GM21423 (cell line): ENCODE results near the gene PCDH9.

ENCODE experiments used
- ATAC-seq: cut with Tn5 transposase; IDR thresholded peaks from one replicate; pipeline ENCODE4 v1.9.1; 2021; ENCODE audit warnings: mild to moderate bottlenecking, moderate library complexity; ENCODE audit not compliant: unreplicated experiment

The PCDH9 gene

DNA sequence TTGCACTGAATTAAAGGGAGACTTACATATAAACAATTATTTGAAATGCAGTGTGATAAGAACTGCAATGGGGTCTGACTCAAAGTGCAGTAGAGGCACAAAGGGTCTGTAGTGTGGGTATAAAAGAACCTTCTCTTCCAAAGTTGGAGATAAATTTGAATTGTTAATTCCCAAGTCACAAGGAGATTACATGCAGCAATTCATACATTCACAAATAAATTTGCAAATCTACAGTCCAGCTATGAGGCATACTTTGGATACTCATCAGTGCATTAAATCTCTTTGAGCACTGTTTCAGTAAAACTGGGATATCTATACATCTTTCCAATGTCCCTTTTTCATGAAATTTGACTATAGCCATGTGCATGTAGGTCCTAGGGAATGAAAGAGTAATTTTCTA, 799.4 kb downstream of the PCDH9 start:
- no peak for ATAC-seq

DNA sequence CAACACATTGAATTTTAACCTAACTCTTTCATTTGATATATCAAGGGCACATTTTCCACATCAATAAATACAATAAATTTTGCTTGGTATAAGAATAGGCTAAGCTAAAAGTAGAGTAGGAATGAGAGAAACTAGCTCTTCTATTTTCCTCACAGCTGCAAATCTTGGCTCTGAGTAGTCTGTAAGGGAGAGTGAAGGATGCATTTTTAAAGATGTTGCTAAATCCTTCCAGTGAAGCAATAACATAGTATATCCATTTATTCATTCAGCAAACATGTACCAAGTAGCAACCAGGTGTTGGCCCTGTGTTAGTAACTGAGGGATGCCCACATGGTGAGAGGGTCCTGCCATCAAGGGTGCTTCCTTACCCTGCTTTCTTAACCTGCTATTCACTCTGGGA, 799.9 kb downstream of the PCDH9 start:
- ATAC-seq: no peak

GRCh38 chr13:66429156-66429555, 801.0 kb downstream of the PCDH9 start:
- ATAC-seq: no peak

GRCh38 chr13:66427458-66427861, 802.7 kb downstream of the PCDH9 start:
- no peak for ATAC-seq

DNA sequence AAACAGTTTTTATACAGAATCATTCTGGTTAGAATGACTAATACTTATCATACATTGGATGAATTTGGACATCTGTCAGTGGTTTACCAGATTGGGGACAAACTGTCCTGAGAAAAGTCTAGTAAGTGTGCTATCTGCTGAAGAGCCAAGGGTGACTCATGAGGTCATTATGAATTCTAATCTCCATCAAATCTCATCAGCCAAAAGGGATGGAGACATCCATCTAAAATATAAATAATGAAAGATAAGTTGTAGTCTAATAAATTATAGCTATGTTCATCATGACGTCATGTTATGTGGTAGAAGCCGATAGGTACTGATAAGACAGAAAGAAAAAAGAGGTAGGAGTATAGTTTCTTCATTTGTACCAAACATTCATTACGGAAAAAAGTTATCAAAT, 804.4 kb downstream of the PCDH9 start:
- ATAC-seq: no peak

DNA sequence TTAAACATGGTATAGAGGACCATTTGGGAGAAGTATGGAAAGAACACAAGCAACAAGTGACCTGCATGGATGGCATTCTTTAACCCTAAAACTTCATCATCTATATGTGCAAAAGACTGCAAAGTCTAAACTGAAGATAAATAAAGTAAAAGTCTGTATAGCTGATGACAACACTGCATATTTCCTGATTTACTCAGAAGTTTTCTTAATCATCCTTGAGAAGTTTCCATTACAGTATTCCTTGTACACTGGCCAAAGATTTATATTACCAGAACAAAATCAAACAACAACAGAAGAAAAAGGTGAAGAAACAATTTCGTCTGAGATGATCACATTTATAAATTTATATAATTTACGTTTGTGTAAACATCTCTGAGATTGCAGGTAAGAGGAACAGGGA, 805.7 kb downstream of the PCDH9 start:
- ATAC-seq: no peak

- ATAC-seq: no peak
Observed at GRCh38 chr13:66415444-66415843, 814.7 kb downstream of the PCDH9 start.

GRCh38 chr13:66414066-66414800, 815.9 kb downstream of the PCDH9 start:
- no peak for ATAC-seq

- no peak for ATAC-seq
Observed at GRCh38 chr13:66410314-66410713, 819.8 kb downstream of the PCDH9 start.

DNA sequence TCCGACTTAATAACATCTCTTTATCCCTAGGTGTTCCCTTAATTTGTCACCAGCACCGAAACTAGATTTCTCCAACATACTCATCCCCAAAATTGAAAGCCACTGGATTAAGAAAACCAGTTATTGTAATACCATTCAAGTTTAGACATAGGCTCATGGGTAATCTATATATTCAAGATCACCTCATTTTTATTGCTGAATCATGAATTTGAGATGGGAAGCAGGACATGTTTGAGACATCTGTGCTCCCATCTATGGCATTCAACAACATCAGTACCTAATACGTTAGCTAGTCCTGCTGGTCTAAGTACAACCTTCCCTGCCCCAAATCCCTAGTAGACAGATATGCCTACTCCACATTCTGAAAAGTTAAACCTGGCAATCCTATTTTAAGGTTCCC, 820.6 kb downstream of the PCDH9 start:
- ATAC-seq: no peak

DNA sequence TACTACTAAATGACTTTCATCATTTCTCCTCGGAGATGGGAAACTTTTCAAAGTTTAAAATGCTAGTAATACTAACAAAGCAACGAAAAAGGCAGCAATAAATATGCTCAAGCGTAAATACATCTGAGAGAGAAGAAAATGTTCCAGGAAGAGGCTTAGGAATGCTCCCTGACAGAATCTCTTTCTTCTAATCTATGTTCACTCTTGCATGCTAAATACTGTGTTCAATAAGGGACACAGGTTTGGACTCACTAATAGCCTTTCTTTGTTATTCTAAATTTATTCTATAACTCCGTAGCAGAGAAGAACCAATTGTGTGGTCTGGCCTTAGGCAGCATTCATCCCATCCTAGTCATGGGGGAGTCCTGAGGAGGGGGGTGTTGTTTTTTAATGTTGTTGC, 823.0 kb downstream of the PCDH9 start:
- no peak for ATAC-seq

GRCh38 chr13:66405908-66406802, 824.0 kb downstream of the PCDH9 start:
- no peak for ATAC-seq

DNA sequence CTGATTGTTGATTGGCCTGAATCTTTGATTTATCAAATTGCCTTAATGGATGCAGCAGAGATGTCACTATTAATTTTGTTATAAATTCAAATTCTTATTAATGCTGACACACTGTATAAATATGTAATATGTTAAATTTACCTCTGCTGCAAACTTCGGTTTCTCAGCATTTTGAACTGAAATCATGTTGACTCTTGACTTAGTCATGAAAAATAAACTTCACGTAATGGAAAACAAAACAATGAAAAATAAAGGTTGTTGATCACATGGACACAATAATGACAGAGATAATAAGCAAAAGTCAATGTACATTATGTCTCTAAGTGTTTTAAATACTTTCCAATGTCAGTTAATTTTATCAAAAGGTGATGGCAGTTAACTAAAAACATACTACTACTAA, 827.6 kb downstream of the PCDH9 start:
- ATAC-seq: no peak

GRCh38 chr13:66402066-66402465, 828.1 kb downstream of the PCDH9 start:
- no peak for ATAC-seq

DNA sequence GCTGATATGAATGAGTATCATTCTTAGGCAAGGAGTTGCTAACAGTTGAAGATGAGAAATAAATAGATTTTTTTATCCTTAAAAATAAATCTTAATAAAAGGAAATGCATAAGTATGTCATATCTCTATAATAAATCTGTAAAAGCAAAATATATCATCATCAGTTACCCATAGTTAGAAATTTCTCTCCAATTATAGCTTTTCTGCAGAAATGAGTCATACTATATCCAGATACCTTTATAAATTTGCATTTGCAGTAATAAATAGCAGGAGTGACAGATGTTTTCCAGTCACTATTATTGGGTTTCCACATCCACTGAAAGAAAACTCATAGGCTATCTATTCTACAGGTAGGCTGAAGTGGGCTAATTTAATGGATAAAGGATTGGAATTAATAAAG, 829.8 kb downstream of the PCDH9 start:
- ATAC-seq: no peak

DNA sequence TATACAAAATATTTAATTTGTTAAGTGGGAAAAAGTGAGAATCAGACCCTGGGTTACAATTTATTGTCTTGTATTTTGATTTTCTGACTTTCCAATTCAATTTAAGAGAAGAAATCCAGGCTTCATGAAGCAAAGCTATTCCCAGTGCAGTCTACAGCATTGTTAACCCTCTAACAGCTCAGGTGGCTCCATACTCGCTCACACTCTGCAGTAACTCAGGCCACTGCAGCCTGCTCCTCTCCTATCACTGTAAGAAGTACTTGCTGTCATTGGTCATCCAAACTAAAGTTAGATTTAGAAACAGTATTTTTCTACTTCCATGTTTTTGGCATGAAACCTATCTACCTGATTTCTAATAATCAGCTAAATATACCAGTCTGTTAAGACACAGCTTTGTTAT, 830.3 kb downstream of the PCDH9 start:
- no peak for ATAC-seq

DNA sequence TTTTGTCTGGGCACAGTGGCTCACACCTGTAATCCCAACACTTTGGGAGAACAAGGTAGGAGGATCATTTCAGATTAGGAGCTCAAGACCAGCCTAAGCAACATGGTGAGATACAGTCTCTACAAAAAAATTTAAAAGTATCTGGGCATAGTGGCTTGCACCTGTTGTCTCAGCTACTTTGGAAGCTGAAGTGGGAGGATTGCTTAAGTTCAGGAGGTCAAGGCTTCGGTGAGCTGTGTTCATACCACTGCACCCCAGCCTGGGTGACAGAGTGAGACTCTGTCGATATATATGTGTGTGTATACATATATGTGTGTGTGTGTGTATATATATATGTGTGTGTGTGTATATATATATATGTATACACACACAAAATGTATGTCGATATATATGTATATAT, 833.0 kb downstream of the PCDH9 start:
- no peak for ATAC-seq

DNA sequence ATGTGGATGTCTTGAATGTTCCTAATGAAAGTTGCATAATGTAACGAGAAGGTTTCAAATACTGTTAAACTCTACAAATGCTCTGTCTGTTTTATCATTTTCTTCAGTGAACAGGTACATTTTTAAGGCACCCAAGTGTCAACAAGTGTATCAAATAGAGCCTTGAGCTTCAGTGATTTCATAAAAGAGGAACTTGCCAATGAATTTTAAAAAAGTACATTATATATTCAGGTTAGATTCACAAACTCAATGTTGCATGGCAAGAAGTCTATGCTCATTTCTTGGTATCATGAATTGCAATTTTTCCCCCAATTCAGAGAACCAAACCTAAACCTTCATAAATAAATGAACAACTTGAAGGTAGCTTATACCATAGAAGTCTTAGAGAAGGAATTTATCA, 838.8 kb downstream of the PCDH9 start:
- ATAC-seq: no peak

DNA sequence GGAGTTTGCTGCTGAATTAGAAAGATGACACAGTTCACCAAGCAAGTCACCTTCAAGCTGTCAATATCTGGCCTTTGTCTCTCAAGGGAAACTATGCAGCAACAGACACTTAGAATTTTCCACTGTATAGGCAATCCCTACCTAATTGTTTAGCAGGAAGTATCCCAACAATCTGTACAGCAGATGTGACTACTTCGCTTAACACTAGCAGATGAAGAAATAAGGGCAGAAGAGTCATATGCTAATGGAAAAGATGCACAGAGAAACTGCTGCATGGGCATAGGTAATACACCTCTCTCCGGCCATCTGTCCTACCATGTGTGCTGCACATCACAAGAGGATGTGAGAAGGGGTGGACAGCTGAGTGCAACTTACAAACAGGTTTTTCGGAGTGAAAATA, 851.2 kb downstream of the PCDH9 start:
- ATAC-seq: no peak

DNA sequence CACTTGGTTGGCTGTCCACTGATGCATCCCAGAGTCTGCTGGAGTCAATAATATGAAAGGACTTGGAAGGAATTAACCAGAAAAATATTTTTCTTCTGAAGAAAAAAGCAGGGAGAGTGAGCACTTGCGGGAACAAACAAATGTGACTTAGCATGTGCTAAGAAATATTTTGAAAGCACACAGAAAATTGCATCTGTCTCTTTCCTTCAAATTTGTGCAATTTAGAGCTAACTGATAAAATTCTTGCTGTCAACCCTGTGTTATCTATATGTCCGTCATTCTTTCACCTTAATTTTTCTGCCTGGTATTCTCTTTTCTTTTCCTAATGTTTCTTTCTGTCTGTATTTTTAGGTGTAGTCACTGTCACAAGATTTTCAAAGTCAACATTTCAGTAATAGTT, 852.6 kb downstream of the PCDH9 start:
- no peak for ATAC-seq

DNA sequence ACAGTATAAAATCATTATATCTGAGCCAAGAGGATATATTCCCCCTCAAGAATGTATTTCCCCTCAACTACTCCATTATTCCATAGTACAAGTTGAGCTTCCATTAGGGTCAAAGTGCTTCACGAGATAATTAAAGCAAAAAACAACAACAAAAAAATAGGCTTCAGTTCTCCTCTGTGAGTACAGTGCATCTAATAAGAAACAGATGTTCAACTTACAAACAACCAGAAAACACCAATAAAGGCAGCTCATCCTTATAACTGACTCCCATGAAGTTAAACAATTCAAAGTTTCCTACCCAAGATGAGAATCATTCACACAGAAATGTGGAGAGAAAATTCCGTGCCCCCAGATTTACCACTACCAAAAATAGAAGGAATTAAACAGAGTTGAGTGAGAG, 854.4 kb downstream of the PCDH9 start:
- no peak for ATAC-seq

- no peak for ATAC-seq
Observed at GRCh38 chr13:66369666-66370065, 860.5 kb downstream of the PCDH9 start.
